ENCODE results near the gene INTS1.

INTS1 gene

GRCh38 chr7:1461646-1462375 lies 42.4 kb downstream of the INTS1 start:
- DNase-seq (ENCODE audit: low spot score), result no peak

DNA sequence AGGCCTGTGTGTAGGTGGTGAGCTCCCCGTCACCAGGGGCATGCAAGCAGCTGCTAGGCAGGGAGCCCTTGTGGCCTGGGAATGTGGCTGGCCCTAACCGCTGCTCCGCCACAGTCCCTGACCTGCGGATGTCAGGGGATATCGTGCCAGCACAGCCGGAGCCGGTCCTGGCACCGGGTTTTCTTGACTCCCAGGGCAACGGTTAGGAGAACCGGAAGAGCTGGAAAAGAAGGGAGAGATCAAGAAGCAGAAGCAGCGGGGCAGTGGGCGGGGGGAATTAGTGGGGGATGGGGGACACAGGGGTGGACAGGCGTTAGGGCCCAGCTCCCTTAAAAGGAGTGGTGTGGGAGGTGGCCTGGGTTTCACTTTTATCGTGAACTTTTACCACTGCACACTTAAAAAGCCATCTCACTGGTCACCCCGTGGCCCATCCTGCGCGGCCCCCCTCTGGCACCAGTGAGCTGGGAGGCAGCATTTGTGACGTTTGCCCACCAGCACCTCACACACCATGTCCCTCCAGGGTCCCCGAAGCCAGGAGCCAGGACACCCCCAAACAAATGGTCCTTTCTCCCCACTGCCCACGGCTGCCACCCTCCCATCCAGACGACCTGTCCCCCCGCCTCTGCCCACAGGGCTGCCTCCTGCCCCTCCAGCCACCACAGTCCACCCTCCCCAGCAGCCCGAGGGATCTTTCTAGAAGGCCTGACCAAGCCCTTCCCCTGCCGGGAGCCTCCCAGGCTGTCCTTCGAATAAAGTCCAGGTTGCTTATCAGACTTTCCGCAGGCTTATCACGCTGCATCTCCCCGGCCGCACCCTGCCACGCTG lies 43.2 kb downstream of the INTS1 start:
- peak; percentile 64 for DNase-seq (ENCODE audit: low spot score)

DNA sequence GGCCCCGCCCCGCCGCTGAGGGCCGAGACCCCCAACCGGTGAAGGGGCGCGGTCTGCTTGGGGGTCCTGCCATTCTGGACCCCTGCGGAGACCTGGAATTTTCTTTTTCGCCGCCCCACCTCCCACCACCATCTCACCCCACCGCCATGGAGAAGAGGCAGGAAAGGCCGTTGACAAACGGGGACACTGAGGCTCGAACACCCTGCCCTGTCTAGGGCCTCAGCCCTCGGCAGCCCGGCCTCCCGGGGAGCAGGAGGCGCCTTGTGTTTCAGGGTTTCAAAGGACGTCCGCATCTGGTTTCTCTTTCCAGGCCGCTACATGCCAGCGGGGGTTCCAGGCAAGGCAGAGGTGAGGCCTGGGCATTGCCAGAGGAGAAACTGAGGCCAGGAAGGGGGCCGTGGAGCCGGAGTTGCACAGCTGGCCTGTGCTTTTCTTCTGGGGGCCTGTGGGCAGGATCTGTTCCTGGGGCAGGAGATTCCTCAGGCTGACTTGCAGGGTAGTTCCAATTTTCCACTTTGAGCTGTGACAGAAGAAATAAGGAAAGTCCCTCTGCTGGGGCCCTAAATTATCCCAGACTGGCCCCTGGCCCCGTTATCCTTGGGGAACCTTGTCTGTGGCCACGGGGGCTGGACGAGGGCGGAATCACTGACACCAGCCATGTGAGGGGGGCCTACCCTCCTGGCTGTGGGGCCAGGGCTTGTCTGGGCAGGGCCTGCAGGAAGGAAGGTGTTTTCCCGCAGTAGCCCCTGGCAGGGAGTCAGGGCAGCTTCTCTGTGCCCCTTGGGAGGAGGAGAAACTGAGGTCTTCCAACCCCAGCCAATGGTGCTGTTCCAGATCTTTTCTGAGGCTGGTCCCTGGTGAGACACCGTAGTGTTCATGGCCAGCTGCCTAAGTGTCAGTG lies 44.0 kb downstream of the INTS1 start:
- DNase-seq (ENCODE audit: low spot score), result peak; percentile 34

GRCh38 chr7:1459512-1459892 lies 44.7 kb downstream of the INTS1 start:
- peak; percentile 100 for DNase-seq (ENCODE audit: low spot score)

DNA sequence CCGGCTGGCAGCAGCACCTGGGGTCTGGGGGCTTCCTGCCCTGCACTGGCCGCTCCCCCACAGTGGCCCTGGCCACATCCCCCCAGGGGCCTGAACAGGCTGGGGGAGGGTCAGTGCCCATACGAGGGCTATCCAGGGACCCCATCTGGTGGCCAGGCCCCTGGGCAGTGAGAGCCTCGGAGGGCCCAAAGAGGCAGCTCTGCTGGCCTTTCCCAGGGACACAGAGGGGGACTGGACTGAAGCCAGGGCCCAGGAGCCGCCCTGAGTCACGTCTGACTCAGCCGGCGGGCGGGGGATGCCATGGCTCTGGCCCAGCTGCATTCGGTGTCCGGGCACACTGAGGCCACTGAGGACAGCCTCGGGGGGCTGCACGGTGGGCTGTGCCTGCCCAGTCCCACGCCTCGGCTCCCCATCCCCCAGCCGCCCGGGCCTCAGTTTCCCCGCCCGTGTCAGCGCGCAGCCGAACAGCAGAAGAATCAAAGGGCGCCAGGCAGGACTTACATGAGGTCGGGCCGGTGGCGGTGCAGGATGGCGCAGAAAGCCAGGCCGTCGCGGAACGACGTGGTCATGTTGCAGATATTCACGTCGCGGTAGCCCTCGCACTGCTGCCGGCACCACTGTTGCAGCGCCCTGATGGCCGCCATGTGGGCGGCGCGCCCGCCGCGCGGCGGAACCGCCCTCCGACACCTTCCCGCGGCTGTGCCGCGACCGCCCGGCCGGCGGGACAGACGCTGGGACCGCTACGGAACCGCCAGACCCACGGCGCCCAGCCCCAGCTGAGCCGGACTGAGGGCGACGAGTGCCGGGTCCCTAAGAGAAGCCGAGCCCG lies 45.3 kb downstream of the INTS1 start, which contains the start of gene MICALL2:
Gene MICALL2 (minus strand): TSS at position 788 of the 829 bp plus-strand sequence. CDS start 144 bp downstream, at position 644.
- peak; percentile 95 for DNase-seq (ENCODE audit: low spot score)

GRCh38 chr7:1457949-1458682 lies 46.1 kb downstream of the INTS1 start:
- DNase-seq (ENCODE audit: low spot score), result peak; percentile 52

GRCh38 chr7:1457059-1457948 lies 46.9 kb downstream of the INTS1 start:
- no peak for DNase-seq (ENCODE audit: low spot score)

- DNase-seq (ENCODE audit: low spot score), result no peak
Measured at GRCh38 chr7:1455955-1456354, 48.2 kb downstream of the INTS1 start.

GRCh38 chr7:1455241-1455939 lies 48.8 kb downstream of the INTS1 start:
- no peak for DNase-seq (ENCODE audit: low spot score)

DNA sequence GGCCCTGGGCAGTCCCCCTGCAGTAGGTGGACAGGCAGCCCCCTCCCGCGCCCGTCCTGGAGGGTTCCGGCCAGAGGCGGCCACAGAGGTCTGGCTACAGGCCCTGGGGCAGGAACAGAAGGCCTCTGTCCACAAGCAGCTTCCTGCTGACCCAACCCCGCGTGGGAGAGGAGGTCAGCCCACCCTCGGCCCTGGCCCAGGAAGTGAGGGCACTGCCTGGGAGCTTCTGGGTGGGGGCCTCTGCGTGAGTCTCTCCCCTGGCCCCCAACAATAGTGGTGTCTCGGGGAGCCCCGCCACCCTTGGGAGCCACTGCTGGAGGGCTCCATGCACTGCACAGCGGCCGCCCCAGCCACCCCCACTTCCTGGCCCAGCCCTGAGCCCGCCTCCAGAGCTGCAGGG lies 49.6 kb downstream of the INTS1 start:
- DNase-seq (ENCODE audit: low spot score), result no peak

DNA sequence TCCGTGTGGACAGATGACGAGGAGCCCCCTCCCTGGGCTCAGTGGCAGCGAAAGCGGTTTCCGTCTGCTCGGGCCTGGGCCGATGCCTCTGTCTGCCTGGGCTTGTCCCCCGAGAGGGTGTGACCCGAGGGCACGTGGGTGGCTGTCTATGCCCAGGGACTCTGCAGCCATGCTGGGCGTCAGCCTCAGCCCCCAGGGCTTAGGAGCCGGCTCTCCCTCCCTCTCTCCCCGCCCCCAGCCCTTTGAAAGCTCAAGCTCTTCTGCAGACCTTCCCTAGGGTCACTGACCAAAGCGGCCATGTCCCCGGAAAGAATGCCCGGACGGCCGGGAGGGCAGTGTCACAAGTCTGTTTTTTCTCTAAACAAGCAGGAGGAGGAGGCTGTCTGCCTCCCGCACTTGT lies 52.0 kb downstream of the INTS1 start:
- DNase-seq (ENCODE audit: low spot score), result no peak

GRCh38 chr7:1450987-1451386 lies 53.2 kb downstream of the INTS1 start:
- DNase-seq (ENCODE audit: low spot score), result no peak

- no peak for DNase-seq (ENCODE audit: low spot score)
Measured at GRCh38 chr7:1450431-1450830, 53.8 kb downstream of the INTS1 start.

GRCh38 chr7:1449951-1450350 lies 54.2 kb downstream of the INTS1 start:
- no peak for DNase-seq (ENCODE audit: low spot score)

DNA sequence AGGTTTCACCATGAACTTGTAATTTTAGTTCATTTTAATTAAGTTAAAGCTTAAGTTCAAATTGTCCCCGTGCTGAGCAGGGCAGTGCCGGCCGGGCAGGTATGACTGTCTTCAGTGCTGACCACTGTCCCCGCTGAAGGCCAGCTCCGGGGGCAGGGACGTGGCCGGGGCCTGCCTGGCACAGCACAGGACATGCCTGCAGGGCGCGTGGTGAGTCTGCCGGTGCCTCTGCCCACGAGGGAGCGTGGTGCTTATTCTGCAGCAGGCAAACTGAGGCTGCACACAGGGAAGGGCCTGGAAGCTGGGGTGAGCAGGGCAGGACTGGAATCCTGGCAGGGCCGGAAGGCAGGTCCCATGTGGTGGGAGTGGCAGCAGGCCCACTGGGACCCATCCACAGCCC lies 54.7 kb downstream of the INTS1 start:
- DNase-seq (ENCODE audit: low spot score), result no peak

DNA sequence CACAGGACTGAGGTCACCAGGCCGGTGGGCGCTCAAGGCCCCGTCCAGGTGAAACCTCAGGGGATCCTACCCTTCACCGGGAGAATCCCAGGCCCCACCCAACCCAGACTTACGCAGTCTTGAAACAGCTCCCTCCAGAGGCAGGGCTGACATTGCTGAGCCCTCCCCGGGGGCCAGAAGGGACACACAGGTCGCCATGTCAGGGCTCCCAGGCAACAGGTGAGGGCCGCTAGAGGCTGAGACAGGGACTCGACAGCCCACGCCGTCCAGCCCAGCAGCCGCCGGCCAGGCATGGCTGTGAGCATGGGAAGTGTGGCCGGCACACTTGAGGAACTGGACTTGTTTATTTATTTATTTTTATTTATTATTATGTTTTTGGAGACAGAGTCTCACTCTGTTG lies 55.2 kb downstream of the INTS1 start:
- DNase-seq (ENCODE audit: low spot score), result no peak

- peak; percentile 71 for DNase-seq (ENCODE audit: low spot score)
Measured at GRCh38 chr7:1447551-1448244, 56.5 kb downstream of the INTS1 start.

- no peak for DNase-seq (ENCODE audit: low spot score)
Measured at GRCh38 chr7:1447112-1447511, 57.1 kb downstream of the INTS1 start.
